ENCODE measurements around the gene MS4A14. TPM values are rescaled to one million over a fixed set of nuclear protein-coding genes. Genes with fewer than 3 reads are reported as not detected.
"Not testable (repeated sequence)": the region's sequence is repeated elsewhere in the genome, so short reads cannot be mapped to it uniquely, and the experiment has no call there.

The MS4A14 gene
- 0.51 TPM for total RNA-seq
- long read RNA-seq: 0 reads

GRCh38 chr11:60396382-60396781, at the start of gene MS4A14:
TSS of gene MS4A14 (plus strand) at chr11:60396459. CDS start at chr11:60396579, 120 bp downstream.
- intact Hi-C loops (cut with DNase I): no loop called here

DNA sequence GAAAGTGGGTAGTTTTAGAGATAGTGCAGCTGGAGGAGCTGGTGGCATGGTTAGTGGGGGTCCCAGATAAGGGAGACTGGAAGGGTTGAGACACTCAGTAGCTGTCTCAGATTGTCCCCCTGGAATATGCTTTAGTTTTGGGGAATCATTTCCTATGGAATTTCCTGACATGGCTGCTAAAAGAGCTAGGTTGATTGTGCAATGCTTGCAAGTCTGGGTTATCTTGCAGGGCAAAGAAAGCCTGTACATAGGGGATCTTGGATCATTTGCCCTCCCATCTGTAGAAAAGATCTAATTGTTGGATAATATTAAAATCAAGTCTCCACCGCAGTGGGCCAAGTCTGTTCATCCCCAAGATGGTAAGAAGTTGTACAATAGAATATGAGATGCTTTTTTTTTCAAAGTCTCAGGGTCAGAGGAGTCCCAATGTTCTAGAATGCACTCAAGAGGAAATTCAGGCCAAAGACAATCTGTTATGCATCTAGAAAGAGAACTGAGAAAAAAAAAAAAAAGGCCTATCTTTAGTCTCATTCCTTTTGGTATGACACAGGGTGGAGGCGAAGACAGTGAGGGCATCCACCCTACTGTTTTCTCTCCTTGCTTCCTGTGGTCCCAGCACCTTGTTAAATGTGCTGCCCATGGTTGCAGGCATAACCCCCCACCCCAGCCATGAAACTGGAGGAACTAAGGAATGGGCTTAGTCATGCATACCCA, 49.0 kb upstream of the MS4A14 start:
- intact Hi-C loops (cut with DNase I): no loop called here

More at GRCh38 chr11:60396382-60396781, at the start of gene MS4A14:
- no peak for DNase-seq (ENCODE audit: low spot score)

DNA sequence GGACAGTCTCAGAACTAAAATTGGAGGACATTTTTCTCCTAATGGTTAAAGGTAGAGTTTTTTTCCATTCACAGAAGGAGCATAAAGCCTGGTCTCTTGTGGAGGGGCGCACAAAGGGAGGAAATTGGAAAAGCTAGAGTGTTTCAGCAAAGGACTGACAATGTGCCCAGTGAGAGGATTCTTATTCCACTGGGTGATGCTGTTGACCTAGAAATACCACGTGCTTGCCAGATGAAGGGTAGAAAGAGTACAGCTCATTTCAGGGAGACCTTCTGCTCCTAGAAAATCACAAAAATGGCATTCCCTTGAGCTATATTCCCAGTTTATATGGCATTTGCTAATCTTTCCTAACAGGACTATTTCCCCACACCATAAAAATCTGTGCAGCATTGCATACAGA, 48.1 kb upstream of the MS4A14 start:
- DNase-seq (ENCODE audit: low spot score): no peak
- intact Hi-C loops (cut with DNase I): no loop called here

More for the DNA sequence above, 49.0 kb upstream of the MS4A14 start:
- DNase-seq (ENCODE audit: low spot score): no peak

- no peak for DNase-seq (ENCODE audit: low spot score)
- intact Hi-C loops (cut with DNase I): no loop called here
These were observed 46.3 kb upstream of the MS4A14 start for GRCh38 chr11:60349990-60350389.

DNA sequence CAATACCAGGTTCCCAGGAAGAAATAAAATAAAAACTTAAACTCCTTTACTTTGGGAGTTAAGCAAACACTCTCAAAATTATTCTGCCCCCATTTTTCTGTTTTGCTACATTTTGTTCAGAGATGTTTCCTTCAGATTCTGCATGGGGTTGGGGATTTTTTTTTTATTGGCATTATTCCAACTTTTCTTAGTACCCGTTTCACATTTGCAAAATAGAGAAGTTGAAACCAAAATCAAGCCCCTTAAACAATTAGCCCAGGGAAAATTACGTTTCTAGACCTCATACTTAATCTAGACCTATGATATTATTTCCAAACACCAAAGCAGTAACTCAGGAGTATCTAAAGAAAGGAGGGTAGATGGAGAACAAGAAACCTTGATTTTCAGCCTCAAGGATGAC, 38.5 kb upstream of the MS4A14 start:
- intact Hi-C loops (cut with DNase I): no loop called here
- no peak for DNase-seq (ENCODE audit: low spot score)

DNA sequence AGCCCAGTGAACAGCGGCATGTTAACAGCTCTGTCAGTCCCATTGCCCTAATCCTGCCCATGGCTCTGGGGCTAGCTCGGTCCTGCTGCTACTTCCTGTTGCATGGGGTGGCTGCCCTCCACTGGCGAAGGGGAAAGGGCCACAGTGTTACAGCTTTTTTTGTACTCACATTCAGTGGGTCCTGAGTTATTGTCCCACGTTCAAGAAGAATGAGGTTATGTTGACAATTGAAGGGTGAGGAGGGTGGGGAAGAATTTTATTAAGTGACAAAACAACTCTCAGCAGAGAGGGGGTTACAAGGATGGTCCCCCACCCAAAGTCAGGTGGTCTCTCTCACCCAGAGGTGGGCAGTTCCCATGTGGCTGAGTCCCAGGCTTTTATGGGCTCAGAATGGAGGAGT, 35.6 kb upstream of the MS4A14 start:
- DNase-seq (ENCODE audit: low spot score): no peak
- intact Hi-C loops (cut with DNase I): loop anchor here (5.0 kb wide), 1 partner anchor 257 kb away; no protein-coding TSS in a partner anchor

GRCh38 chr11:60362241-60362640, 34.0 kb upstream of the MS4A14 start:
- intact Hi-C loops (cut with DNase I): loop anchor here (5.0 kb wide), 1 partner anchor 255 kb away; no protein-coding TSS in a partner anchor
- no peak for DNase-seq (ENCODE audit: low spot score)

DNA sequence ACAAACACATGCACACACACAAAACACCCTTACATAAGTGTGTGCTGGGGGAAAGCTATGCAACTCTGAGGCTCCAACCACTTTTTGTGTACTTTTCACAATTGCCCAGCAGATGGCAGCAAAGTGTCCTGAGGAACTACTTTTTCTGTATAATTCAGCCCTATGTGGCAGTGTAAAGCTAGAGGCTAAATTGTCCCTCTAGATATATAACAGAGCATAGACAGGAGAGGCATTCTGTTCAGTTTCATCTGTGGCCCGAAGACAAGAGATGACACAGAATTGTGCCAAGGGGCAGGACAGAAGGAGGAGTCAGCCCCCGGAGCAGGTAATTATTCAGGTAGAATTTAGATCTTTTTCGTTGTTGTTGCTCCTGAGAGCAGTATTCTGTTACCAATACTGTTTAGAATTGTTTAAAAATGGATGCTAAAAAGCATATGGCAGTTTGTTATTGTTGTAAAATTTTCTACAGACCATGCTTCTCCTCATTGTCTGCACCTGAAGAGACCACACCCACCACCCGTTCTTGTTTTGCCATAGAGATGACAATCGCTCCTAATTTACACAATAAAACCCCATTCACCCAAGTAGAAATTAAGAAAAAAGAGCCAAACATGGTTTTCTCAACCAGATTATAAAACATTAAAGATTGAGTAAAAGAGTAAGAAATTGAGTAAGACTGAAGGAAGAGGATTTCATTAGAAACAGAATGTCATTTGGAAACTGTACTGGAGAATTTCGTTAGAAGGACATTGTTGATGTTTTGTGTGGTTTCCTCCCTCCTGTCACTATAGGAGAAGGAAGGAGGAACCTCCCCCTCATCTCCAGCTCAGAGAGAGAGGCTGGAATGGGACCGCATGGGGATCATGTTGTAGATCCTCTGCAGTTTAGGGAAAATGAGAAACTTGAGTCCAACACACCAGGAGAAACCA, 32.5 kb upstream of the MS4A14 start:
- intact Hi-C loops (cut with DNase I): loop anchor here (5.0 kb wide), 1 partner anchor 253 kb away; no protein-coding TSS in a partner anchor
- DNase-seq (ENCODE audit: low spot score): no peak

DNA sequence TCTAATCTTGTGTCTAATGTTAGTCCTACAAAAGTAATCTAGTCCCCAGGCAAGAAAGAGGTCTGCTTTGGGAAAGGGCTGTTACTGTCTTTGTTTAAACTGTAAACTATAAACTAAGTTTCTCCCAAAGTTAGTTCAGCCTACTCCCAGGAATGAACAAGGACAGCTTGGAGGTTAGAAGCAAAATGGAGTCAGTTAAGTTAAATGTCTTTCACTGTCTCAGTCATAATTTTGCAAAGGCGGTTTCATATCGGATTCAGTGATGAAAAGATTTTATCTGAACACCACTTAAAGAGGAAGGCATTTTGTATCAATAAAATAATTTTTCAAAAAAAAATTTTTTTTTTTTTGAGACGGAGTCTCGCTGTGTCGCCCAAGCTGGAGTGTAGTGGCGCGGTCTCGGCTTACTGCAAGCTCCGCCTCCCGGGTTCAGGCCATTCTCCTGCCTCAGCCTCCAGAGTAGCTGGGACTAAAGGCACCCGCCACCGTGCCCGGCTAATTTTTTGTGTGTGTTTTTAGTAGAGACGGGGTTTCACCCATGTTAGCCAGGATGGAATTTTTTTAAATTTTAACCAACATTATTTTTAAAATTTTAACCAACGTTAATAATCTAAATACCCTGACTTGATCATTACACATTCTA, 29.9 kb upstream of the MS4A14 start:
- DNase-seq (ENCODE audit: low spot score); intact Hi-C loops (cut with DNase I): not testable (repeated sequence)

DNA sequence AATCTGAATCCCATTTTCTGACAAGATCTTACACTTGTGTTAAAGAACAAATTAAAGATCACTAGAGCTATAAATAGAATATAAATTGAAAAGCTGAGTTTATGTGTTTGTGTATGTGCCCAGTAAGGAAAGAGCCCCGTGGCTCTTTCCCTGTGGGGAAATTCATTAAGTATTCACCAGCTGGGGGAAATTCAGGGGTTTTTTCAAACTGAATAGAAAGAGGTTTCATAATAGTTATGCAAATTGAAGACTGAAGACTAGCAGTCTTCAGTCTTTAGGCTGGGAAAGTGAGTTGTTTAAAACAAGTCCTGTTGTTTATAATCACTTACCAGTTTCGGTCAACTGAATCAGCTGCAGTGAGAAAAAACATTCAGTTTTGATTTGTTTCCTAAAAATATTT, 29.2 kb upstream of the MS4A14 start:
- no peak for DNase-seq (ENCODE audit: low spot score)
- intact Hi-C loops (cut with DNase I): no loop called here

DNA sequence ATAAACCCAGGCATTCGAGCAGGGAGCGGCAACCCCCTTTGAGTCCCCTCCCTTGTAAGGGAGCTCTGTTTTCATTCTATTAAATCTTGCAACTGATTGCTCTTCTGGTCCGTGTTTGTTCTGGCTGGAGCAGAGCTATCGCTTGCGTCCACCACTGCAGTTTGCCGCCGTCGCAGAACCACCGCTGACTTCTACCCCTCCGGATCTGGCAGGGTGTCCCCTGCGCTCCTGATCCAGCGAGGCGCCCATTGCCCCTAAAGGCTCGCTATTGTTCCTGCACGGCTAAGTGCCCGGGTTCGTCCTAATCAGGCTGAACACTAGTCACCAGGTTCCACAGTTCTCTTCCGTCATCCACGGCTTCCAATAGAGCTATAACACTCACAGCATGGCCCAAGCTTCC, 28.4 kb upstream of the MS4A14 start:
- intact Hi-C loops (cut with DNase I): no loop called here
- DNase-seq (ENCODE audit: low spot score): no peak

DNA sequence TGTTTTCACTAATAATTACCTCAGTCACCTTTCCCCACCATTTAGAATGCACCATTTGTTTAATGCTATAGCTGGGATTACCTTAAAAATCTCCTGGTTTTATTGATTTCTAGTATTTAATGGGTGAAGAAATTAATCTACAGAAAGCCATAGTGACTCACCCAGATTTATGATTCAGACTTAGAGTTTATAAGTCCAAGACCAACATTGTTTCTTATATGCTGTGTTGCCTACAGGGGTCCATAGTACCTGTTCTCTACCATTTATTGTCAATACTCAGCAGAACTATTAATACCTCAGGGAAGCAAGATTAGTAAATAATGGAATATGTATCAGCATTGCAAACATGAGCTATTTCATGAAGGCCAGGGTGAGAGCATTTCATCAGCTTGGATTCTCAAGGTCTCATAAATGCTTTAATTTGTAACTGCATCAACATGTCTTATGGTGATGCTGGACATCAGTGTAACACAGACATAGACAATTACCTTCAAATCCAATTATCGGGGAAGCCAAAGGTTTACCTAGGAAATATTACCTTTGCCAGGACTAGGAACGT, 25.9 kb upstream of the MS4A14 start:
- intact Hi-C loops (cut with DNase I): no loop called here
- no peak for DNase-seq (ENCODE audit: low spot score)

GRCh38 chr11:60370811-60371298, 25.4 kb upstream of the MS4A14 start:
- intact Hi-C loops (cut with DNase I): no loop called here
- no peak for DNase-seq (ENCODE audit: low spot score)

GRCh38 chr11:60371386-60371785, 24.9 kb upstream of the MS4A14 start:
- intact Hi-C loops (cut with DNase I): no loop called here
- no peak for DNase-seq (ENCODE audit: low spot score)

- intact Hi-C loops (cut with DNase I): no loop called here
- DNase-seq (ENCODE audit: low spot score): no peak
These were observed 24.4 kb upstream of the MS4A14 start for GRCh38 chr11:60371854-60372253.

DNA sequence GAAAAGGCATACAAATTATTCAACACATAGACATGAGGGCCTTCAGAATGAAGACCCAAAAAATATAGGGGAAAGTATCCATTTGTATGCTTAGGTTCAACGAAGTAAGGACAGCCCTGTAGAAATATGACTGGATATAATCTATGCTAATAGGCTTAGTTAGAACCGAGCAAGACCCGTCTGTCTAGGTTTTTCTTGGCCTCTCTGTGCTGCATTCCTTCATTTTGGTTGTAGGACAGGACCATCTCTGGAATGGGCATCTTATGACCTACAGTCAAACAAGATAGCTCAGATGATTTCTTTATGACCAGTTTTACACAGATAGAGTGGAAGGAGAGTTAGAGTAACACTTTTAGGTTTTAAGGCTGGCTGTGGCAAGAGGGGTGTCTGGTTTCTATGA, 23.5 kb upstream of the MS4A14 start:
- DNase-seq (ENCODE audit: low spot score): no peak
- intact Hi-C loops (cut with DNase I): no loop called here

DNA sequence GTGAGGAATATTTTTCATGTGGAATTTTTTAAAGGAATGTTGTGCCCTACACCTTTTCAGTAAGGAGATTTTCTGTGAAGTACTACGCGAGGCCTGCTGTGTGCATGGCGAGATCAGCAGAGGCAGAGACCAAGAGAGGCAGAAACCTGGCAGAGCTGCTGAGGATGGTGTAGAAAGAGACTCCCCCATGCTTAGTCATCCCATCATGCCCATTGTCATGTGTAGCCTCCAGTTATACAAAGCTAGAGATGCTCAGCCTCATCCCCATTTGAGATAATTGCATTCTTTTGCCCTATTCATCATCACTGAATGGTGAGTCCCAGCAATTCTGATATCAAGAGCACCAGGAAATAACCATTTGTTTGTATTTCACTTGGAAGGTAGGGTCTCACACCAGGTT, 20.9 kb upstream of the MS4A14 start:
- intact Hi-C loops (cut with DNase I): no loop called here
- no peak for DNase-seq (ENCODE audit: low spot score)

DNA sequence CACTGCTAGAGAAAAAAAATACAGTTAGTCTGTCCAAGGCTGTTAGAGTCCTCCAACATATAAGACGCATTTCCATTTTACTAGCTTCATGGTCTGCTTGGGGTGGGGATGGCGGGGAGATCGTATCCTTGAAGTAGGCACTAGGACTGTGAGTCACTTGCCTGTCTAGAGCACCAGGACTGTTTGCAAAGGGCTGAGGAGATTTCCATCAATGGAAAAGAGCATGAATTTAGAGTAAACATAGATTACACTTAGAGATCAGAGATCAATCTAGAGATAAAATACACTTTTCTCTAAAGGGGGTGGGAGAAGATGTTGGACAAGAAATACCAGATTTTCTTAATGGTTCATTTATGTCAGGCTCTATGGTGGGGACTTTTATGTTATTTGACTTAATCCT, 19.7 kb upstream of the MS4A14 start:
- intact Hi-C loops (cut with DNase I): no loop called here

GRCh38 chr11:60377401-60378136, 18.7 kb upstream of the MS4A14 start:
- no peak for DNase-seq (ENCODE audit: low spot score)
- intact Hi-C loops (cut with DNase I): no loop called here

More for the DNA sequence above, 19.7 kb upstream of the MS4A14 start:
- no peak for DNase-seq (ENCODE audit: low spot score)
